GM23248 (cell line): ENCODE data around the gene UBE3A. TPM values are rescaled to one million over a fixed set of nuclear protein-coding genes. Genes with fewer than 3 reads are reported as not detected.

Experiments
- DNase-seq: peaks from one replicate; pipeline ENCODE4 v3.0.0-alpha.2; 2015
- H2AFZ ChIP-seq: fragments of 200-600 bp; sonication (generic); 2 replicates; pipeline ENCODE4 v1.6.1; 2016; ENCODE audit warnings: antibody characterized with exemption
- H3F3A ChIP-seq: fragments of 200-600 bp; sonication (generic); 2 replicates; pipeline ENCODE4 v1.6.1; 2016; ENCODE audit warnings: mild to moderate bottlenecking, antibody characterized with exemption, mixed run types; ENCODE audit not compliant: insufficient read depth
- H3K27ac ChIP-seq: fragments of 200-600 bp; sonication (generic); 2 replicates; pipeline ENCODE4 v1.5.1; 2016; ENCODE audit warnings: mild to moderate bottlenecking
- H3K27me3 ChIP-seq: fragments of 200-600 bp; sonication (generic); replicated peaks from 2 replicates; pipeline ENCODE4 v1.6.1; 2016; ENCODE audit warnings: mild to moderate bottlenecking; ENCODE audit not compliant: insufficient read depth
- H3K36me3 ChIP-seq: fragments of 200-600 bp; sonication (generic); 2 replicates; pipeline ENCODE4 v1.6.1; 2016; ENCODE audit warnings: low read depth, mild to moderate bottlenecking
- H3K4me1 ChIP-seq: fragments of 200-600 bp; sonication (generic); 2 replicates; pipeline ENCODE4 v1.6.1; 2016; ENCODE audit warnings: mild to moderate bottlenecking; ENCODE audit not compliant: insufficient read depth
- H3K4me2 ChIP-seq: fragments of 200-600 bp; sonication (generic); one replicate; pipeline ENCODE4 v1.6.1; 2016; ENCODE audit warnings: mild to moderate bottlenecking; ENCODE audit not compliant: unreplicated experiment
- H3K4me3 ChIP-seq: fragments of 200-600 bp; sonication (generic); 2 replicates; pipeline ENCODE4 v1.5.1; 2016; ENCODE audit warnings: mild to moderate bottlenecking
- H3K79me2 ChIP-seq: fragments of 200-600 bp; sonication (generic); 2 replicates; pipeline ENCODE4 v1.6.1; 2016; ENCODE audit warnings: mild to moderate bottlenecking; ENCODE audit not compliant: insufficient read depth
- H3K9ac ChIP-seq: fragments of 200-600 bp; sonication (generic); 2 replicates; pipeline ENCODE4 v1.6.1; 2016; ENCODE audit warnings: mild to moderate bottlenecking
- H3K9me2 ChIP-seq: fragments of 200-600 bp; sonication (generic); 2 replicates; pipeline ENCODE4 v1.6.1; 2016; ENCODE audit warnings: mixed run types, mild to moderate bottlenecking, moderate library complexity; ENCODE audit not compliant: insufficient read depth
- H3K9me3 ChIP-seq: fragments of 200-600 bp; sonication (generic); one replicate; pipeline ENCODE4 v1.6.1; 2017; ENCODE audit warnings: low read depth
- H4K20me1 ChIP-seq: fragments of 200-600 bp; sonication (generic); 2 replicates; pipeline ENCODE4 v1.6.0; 2016; ENCODE audit not compliant: insufficient read depth
- EZH2 ChIP-seq: fragments of 200-600 bp; sonication (generic); IDR thresholded peaks from 2 replicates; pipeline ENCODE4 v1.6.1; 2018; ENCODE audit warnings: antibody characterized with exemption, mild to moderate bottlenecking; ENCODE audit not compliant: insufficient read depth, poor library complexity, severe bottlenecking
- EZH2phosphoT487 ChIP-seq: fragments of 200-600 bp; sonication (generic); IDR thresholded peaks from 2 replicates; pipeline ENCODE4 v1.6.1; 2018; ENCODE audit warnings: antibody characterized with exemption, moderate library complexity, mild to moderate bottlenecking, low read depth; ENCODE audit not compliant: insufficient read depth
- WGBS, 2 experiments: methylation state at CpG; one replicate each; pipeline ENCODE4 v1.1.6; 2015 to 2017; ENCODE audit warnings: low lambda C conversion rate in 2 of 2, low coverage in 1 of 2; ENCODE audit errors: missing lambda C conversion rate in 2 of 2; 5-methylcytosine and 5-hydroxymethylcytosine counted together
- in situ Hi-C: fragments of 300-500 bp; cut with MboI; formaldehyde crosslinking; loops from 2 replicates; pipeline ENCODE4 v1.15.0; 2020
- polyA plus RNA-seq: library from polyadenylated mRNA; unstranded; fragments of >200 nt; fragmentation: Nextera tagmentation; extraction: Ambion mirVana; gene quantifications from 2 replicates; pipeline ENCODE4 v1.2.1, GENCODE V29; 2016
- total RNA-seq: library from RNA; depleted of rRNA; stranded (reverse); fragments of >200 nt; shearing (Covaris generic); gene quantifications from 2 replicates; pipeline ENCODE4 v1.2.3, GENCODE V29; 2014

UBE3A gene
- total and polyA plus RNA-seq, 2 experiments from 2014 or later: 55.4 to 68.0 TPM

- H4K20me1 ChIP-seq: peaks cover 21% of the 10 kb centered on the region
- peak overlapping the region; percentile 55 for H3K9ac ChIP-seq
- TF ChIP-seq EZH2: no peak
- no peak for TF ChIP-seq EZH2phosphoT487
- H3K27me3 ChIP-seq: no peaks in the 10 kb centered on the region
- 12 to 14% methylated on average over 4 of the region's 4 CpGs for WGBS, 2 experiments
- H3K4me1 ChIP-seq: peaks cover 40% of the 10 kb centered on the region
- peak overlapping the region; percentile 68 for H3K4me2 ChIP-seq
- H3F3A ChIP-seq: peaks cover 64% of the 10 kb centered on the region
- no peaks in the 10 kb centered on the region for H3K9me3 ChIP-seq
- peaks cover 84% of the 10 kb centered on the region for H3K79me2 ChIP-seq
- peak; percentile 92 for DNase-seq
- peak overlapping the region; percentile 65 for H3K4me3 ChIP-seq
- in situ Hi-C loops: no loop called here
- H3K9me2 ChIP-seq: no peaks in the 10 kb centered on the region
- H3K27ac ChIP-seq: peak overlapping the region; percentile 81
- no peaks in the 10 kb centered on the region for H3K36me3 ChIP-seq
- no peak overlapping the region for H2AFZ ChIP-seq
Measured at GRCh38 chr15:25391971-25392721, 46.7 kb downstream of the UBE3A start.

- H3F3A ChIP-seq: peaks cover 30% of the 10 kb centered on the region
- in situ Hi-C loops: no loop called here
Measured at GRCh38 chr15:25385986-25386385, 52.8 kb downstream of the UBE3A start.

GRCh38 chr15:25381579-25381978 is 57.2 kb downstream of the UBE3A start:
- no peak overlapping the region for H3K4me3 ChIP-seq
- no peak overlapping the region for H3K4me2 ChIP-seq
- H3K9me3 ChIP-seq: no peaks in the 10 kb centered on the region
- H3K27me3 ChIP-seq: no peaks in the 10 kb centered on the region
- H3F3A ChIP-seq: peaks cover 22% of the 10 kb centered on the region
- peaks cover 10% of the 10 kb centered on the region; the same call in 1 of the 2 replicates for H3K36me3 ChIP-seq
- H3K27ac ChIP-seq: no peak overlapping the region
- peaks cover 100% of the 10 kb centered on the region for H3K79me2 ChIP-seq
- no peaks in the 10 kb centered on the region for H3K9me2 ChIP-seq
- no peak for DNase-seq
- no peak overlapping the region for H2AFZ ChIP-seq
- in situ Hi-C loops: no loop called here
- peaks cover 26% of the 10 kb centered on the region for H3K4me1 ChIP-seq
- no peak for TF ChIP-seq EZH2phosphoT487
- no peak for TF ChIP-seq EZH2
- WGBS, 2 experiments: 98% methylated on average over 5 of the region's 5 CpGs
- H3K9ac ChIP-seq: no peak overlapping the region
- peaks cover 5% of the 10 kb centered on the region; the same call in 1 of the 2 replicates for H4K20me1 ChIP-seq

More at GRCh38 chr15:25385986-25386385, 52.8 kb downstream of the UBE3A start:
- no peak overlapping the region for H3K27ac ChIP-seq
- H3K4me1 ChIP-seq: peaks cover 5% of the 10 kb centered on the region
- no peak overlapping the region for H2AFZ ChIP-seq
- H3K9ac ChIP-seq: no peak overlapping the region
- H3K27me3 ChIP-seq: no peaks in the 10 kb centered on the region
- H3K4me2 ChIP-seq: no peak overlapping the region
- H3K79me2 ChIP-seq: peaks cover 100% of the 10 kb centered on the region
- no peaks in the 10 kb centered on the region for H3K9me3 ChIP-seq
- H3K4me3 ChIP-seq: no peak overlapping the region
- TF ChIP-seq EZH2phosphoT487: no peak
- no peak for TF ChIP-seq EZH2
- no peaks in the 10 kb centered on the region for H3K9me2 ChIP-seq
- peaks cover 16% of the 10 kb centered on the region for H4K20me1 ChIP-seq
- peaks cover 10% of the 10 kb centered on the region; the same call in 1 of the 2 replicates for H3K36me3 ChIP-seq
- DNase-seq: no peak

- Histone ChIP-seq H3K27me3 (no peaks in the 10 kb centered on the region), H3F3A (peaks cover 22% of the 10 kb centered on the region), H4K20me1 (peaks cover 5% of the 10 kb centered on the region; the same call in 1 of the 2 replicates), H3K9me2 (no peaks in the 10 kb centered on the region; the same call in 1 of the 2 replicates), H3K36me3 (peaks cover 20% of the 10 kb centered on the region), H3K9me3 (no peaks in the 10 kb centered on the region), H3K79me2 (peaks cover 100% of the 10 kb centered on the region), H3K4me1 (peaks cover 26% of the 10 kb centered on the region), H2AFZ (no peak overlapping the region), H3K4me2 (peak overlapping the region; percentile 6), H3K4me3 (no peak overlapping the region), H3K9ac (no peak overlapping the region), H3K27ac (0 out of 2 replicates have a peak overlapping the region, but pooled peaks have one; percentile 6)
- peak; percentile 56 for DNase-seq
- TF ChIP-seq EZH2: no peak
- TF ChIP-seq EZH2phosphoT487: no peak
- 59 to 73% methylated on average over 2 of the region's 2 CpGs for WGBS, 2 experiments
- in situ Hi-C loops: no loop called here
Measured at GRCh38 chr15:25378501-25378901, 60.3 kb downstream of the UBE3A start.
